HepG2 (cell line): Measurements from ENCODE around the gene MGAT5.

Experiments
- CBX5 ChIP-seq: sonication (generic); formaldehyde crosslinking; IDR thresholded peaks from 2 replicates; pipeline ENCODE4 v1.4.0; 2020; ENCODE audit warnings: missing genetic modification reagents, borderline replicate concordance
- EZH2 ChIP-seq: conservative IDR thresholded peaks from 2 replicates; pipeline ENCODE4 v1.6.1; 2012; ENCODE audit warnings: mild to moderate bottlenecking, low read depth, low read length, moderate library complexity
- GMEB1 ChIP-seq: sonication (generic); formaldehyde crosslinking; IDR thresholded peaks from 2 replicates; pipeline ENCODE4 v1.5.1; 2020; ENCODE audit warnings: missing genetic modification reagents, mild to moderate bottlenecking, borderline replicate concordance
- NFE2L1 ChIP-seq: sonication (generic); formaldehyde crosslinking; IDR thresholded peaks from 2 replicates; pipeline ENCODE4 v1.4.0; 2020; ENCODE audit warnings: missing genetic modification reagents, mild to moderate bottlenecking, borderline replicate concordance
- RCOR2 ChIP-seq: IDR thresholded peaks from 2 replicates; pipeline ENCODE4 v1.6.1; 2016; ENCODE audit warnings: missing biosample characterization, missing genetic modification reagents
- REPIN1 ChIP-seq: sonication (generic); formaldehyde crosslinking; IDR thresholded peaks from 2 replicates; pipeline ENCODE4 v1.8.0; 2022; ENCODE audit warnings: missing genetic modification reagents, low read depth, mild to moderate bottlenecking, borderline replicate concordance
- TCF7 ChIP-seq: sonication (generic); IDR thresholded peaks from 2 replicates; pipeline ENCODE4 v1.6.1; 2016; ENCODE audit warnings: antibody characterized with exemption, low read depth
- ZNF503 ChIP-seq: sonication (generic); formaldehyde crosslinking; IDR thresholded peaks from 2 replicates; pipeline ENCODE4 v1.4.0; 2020; ENCODE audit warnings: missing genetic modification reagents

GRCh38 chr2:134482131-134482723, 228.4 kb downstream of the MGAT5 start:
- TF ChIP-seq RCOR2 (CRISPR knock-in tag) (no peak), ZNF503 (CRISPR knock-in tag) (no peak), TCF7 (no peak), EZH2 (no peak), CBX5 (CRISPR knock-in tag) (no peak), NFE2L1 (CRISPR knock-in tag) (no peak), GMEB1 (CRISPR knock-in tag) (no peak), REPIN1 (CRISPR knock-in tag) (no peak)
